Stimulated activated CD8-positive, alpha-beta memory T cell treated with anti-CD3 and anti-CD28 coated beads, Interleukin-4, amount 100 ng/mL, for 24 hours (primary cell): ENCODE results near the gene ATP6V1C2.
"Not testable (repeated sequence)": the region's sequence is repeated elsewhere in the genome, so short reads cannot be mapped to it uniquely, and the experiment has no call there.

Experiments
- DNase-seq: peaks from one replicate; pipeline ENCODE4 v3.0.0-alpha.2; 2020; ENCODE audit warnings: low read depth

Gene ATP6V1C2

DNA sequence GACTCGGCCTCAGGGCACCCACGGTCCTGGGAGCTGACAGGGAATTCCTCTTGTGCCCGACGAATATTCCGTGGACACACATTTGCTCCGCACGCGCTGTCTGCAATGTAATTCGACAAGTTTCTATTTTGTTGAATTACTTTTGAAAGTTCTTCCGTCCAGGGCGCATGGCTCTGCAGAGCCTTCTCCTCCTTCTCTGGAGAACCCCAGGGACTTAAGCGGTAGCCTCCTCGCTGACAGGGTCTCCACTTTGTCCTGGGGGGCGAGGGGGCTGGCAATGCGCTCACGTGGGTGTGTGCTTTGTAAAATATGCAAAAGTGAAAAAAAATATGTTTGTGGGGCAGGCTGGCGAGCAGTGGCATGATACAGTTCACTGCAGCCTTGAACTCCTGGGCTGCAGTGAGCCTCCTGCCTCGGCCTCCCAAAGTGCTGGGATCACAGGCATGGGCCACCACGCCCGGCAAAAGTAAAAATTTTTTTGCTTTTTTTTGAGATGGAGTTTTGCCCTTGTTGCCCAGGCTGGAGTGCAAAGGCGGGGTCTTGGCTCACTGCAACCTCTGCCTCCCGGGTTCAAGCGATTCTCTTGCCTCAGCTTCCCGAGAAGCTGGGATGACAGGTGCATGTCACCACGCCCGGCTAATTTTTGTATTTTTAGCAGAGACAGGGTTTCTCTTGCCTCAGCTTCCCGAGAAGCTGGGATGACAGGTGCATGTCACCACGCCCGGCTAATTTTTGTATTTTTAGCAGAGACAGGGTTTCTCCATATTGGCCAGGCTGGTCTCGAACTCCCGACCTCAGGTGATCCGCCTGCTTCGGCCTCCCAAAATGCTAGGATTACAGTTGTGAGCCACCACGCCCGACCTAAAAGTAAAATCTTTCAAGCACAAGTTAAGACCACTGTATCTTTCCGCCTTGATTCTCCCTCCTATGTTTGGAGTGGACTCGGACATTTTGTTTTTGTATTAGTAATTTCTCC is 92.0 kb downstream of the ATP6V1C2 start:
- DNase-seq: not testable (repeated sequence)

DNA sequence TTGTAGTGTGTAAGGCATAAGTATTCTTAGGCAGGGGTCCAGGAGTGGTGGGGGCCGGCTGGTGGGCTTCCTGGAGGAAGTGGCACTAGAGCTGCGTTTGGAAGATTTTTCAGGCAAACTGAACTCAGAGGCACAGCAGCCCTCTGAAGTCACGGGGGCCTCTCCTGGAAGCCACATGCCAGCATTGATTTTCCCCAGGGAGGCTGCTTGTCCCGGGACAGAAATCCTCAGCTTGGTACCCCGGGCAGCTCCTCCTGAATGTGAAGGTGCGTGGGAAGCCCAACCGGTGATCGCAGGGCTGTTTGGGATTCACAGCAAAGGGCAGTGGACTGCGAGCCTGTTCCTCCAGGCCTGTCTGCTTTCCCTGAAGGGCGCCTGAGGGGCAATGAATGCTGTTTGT is 92.7 kb downstream of the ATP6V1C2 start:
- no peak for DNase-seq

DNA sequence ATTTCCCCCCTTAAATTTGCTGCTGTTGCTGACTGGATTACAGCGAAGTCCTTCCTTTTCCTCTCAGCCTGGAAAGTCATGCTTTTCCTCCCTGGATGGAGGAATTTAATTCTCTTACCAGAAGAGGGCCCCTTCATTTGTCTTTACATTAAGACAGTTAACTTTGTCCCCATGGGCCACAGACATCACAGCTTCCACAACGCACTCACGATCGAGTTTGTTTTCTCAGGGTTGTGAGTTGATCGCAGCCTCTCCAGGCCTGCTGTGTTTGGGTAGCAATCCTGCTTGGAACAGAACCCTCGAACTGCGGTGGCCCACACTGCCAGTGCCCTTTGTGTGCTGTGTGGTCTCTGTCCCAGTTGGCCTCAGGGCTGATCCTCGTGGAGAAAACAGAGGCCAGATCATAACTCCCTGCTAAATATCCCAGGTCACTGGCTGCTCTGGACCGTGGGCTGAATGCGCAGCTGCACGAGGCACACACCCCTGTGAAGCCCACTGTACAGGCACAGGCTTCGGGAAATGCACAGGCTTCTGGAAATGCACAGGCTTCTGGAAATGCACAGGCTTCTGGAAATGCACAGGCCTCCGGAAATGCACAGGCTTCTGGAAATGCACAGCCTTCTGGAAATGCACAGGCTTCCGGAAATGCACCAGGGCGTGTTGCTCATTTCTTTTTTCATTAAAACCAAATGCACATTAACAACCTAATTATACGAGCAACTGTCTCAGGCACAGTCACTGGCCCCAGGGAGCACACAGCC is 93.3 kb downstream of the ATP6V1C2 start:
- no peak for DNase-seq

- no peak for DNase-seq
Observed at GRCh38 chr2:10817413-10817812, 96.0 kb downstream of the ATP6V1C2 start.

- not testable (repeated sequence) for DNase-seq
Observed at GRCh38 chr2:10818305-10818704, 96.9 kb downstream of the ATP6V1C2 start.

DNA sequence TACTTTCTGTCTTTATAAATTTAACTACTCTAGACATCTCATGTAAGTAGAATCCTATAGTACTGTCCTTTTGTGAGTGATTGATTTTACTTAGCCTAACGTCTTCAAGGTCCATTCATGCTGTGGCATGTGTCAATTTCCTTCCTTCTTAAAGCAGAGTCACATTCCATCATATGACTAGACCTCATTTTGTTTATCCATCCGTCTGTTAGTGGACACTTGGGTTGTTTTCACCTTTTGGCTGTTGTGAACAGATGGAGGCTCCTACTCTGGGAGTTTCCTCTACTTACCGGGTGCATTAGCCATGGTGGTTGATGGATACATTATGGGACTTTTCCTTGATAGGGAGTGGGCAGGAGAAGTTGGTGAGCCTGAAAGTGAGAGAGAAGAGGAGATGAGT is 97.6 kb downstream of the ATP6V1C2 start:
- DNase-seq: no peak

DNA sequence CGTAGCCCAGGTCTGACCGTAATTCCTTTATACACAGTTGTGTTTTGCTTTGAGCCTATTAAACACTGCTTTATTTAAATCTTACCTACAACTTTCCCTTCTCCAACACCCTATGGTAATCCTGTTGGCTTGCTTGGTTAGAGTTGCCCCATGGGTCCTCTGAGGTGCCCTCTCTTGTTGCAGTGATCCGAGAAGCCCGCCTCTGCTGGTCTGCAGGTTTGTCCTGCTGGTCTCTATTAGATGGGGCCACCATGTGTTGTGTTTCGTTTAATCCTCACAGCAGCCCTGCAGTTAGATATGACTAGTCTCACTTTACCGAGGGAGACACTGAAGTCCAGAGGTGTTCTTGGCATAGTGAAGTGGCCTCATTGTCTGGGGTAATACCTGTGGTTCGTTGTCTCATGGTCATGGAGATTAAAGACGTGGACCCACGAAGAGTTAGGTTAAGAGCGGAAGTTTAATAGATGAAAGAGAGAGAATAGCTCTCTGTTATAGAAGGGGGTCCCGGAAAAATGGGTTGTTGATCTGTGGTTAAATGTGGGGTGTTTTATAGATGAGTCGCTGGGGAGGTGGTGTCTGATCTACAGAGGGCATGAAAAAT is 98.4 kb downstream of the ATP6V1C2 start:
- DNase-seq: no peak

- DNase-seq: no peak
Observed at GRCh38 chr2:10820562-10820961, 99.1 kb downstream of the ATP6V1C2 start.

- no peak for DNase-seq
Observed at GRCh38 chr2:10820978-10821695, 99.7 kb downstream of the ATP6V1C2 start.

- no peak for DNase-seq
Observed at GRCh38 chr2:10824191-10824590, 102.8 kb downstream of the ATP6V1C2 start.

- no peak for DNase-seq
Observed at GRCh38 chr2:10826026-10826425, 104.6 kb downstream of the ATP6V1C2 start.

GRCh38 chr2:10826625-10827024 is 105.2 kb downstream of the ATP6V1C2 start:
- DNase-seq: no peak

- no peak for DNase-seq
Observed at GRCh38 chr2:10828346-10828745, 106.9 kb downstream of the ATP6V1C2 start.

- DNase-seq: no peak
Observed at GRCh38 chr2:10829299-10829698, 107.9 kb downstream of the ATP6V1C2 start.

DNA sequence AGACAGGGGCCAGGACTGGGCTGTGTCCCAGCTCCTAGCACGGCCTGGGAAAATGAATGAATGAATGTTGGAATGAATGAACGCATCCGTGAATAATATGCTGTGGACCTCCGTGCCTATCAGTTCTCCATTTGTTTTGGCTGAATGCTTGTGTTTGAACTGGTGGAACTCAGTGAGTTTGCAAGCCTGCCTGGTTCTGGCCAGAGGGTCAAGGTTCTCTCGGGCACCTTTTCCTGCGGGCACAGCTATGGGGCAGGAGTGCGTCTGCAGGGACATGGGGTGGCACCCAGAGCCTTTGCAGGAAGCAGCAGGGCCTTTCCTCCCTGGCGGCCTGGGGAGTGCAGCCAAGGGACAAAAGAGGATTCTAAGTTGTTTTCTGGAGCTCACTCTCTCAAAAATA is 108.8 kb downstream of the ATP6V1C2 start:
- no peak for DNase-seq

GRCh38 chr2:10830641-10831399 is 109.4 kb downstream of the ATP6V1C2 start:
- no peak for DNase-seq

DNA sequence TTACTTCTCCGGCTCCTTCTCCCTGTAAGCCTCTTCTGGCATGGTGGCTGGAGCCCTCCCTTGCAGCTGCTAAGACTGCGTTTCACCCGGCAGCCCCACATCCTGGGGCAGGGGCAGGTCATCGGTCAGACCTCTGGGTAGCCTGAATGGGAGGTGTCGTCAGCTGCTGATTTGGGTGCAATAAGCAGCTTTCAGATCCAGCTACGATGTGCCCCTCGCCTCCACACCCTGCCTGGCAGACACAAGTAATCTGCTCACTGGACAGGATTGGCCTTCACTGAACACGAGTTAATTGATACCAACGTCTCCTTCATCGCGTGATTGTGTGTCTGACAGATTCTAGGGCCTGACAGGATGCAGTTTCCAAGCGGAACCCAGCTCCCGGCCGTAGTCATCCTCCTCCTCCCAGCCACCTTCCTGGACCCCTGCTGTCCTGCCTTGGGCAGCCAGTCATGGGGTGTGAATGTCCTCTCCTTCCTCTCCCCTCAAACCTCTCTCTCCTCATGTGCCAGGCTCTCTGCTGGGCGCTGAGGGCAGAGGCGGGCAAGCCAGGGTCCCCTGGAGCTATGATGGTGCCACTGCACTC is 110.1 kb downstream of the ATP6V1C2 start:
- no peak for DNase-seq

GRCh38 chr2:10832203-10832936 is 110.9 kb downstream of the ATP6V1C2 start:
- peak; percentile 74 for DNase-seq

DNA sequence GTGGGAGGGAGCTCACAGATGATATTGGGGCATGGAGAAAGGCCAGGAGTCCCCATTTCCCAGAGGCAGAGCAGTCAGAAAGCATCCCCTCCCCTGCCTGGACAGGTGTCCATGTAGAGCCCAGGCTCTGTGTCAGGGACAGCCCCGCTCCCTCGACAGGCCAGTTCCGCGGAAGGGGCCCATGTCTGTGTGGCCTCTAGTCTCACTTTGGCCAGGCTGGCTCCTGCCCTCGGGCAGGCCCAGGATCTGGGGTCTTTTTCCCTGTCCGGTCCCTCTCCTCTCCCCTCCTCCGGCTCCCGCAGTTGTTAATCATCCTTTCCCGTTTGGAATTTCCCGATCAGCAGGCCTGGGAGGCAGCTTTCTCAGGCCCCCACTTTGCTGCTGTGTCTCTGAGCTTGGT is 111.6 kb downstream of the ATP6V1C2 start:
- DNase-seq: no peak

- DNase-seq: no peak
Observed at GRCh38 chr2:10834068-10834655, 112.7 kb downstream of the ATP6V1C2 start.
